ENCODE measurements around the gene SSR3.
"Not testable (repeated sequence)": the region's sequence is repeated elsewhere in the genome, so short reads cannot be mapped to it uniquely, and the experiment has no call there.

The SSR3 gene

DNA sequence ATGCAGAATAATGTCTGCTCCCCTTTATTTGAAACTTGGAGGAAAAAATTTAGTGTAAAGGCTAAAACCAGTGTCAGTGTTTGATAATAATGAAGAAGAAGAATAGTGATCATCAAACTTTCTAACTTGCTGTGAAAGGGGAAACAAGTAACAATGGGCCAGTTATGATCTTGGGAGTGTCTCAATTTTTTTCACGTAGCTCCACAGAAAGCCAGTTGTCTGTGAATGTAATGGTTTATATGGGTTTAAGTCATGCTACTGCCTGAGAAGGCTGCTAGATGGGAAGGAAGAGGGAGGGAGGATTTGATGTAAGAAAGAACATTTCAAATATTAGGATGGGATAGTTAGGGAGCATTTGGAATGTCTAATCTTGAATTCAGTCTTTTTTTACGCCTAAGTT lies 21.1 kb upstream of the SSR3 start:
- no peak for DNase-seq (ENCODE audit: low spot score)

DNA sequence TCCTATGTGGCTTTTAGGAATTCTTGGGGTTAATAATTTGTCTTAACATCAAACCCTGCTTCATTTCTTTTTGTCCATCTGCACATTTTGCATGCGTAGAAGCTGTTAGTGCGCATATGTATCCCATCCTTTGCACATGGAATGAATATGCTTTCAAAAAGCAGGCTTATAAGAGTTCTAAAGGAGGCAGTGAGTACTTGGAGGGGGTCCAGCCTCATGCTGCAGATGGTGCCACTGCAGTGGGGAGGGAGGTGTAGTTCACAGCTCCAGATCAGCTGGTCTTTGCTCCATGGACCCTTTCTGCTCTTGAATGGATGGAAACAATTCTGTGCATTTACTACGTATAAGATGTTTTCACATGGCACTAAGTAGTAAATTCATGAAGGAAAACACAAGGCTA lies 20.7 kb upstream of the SSR3 start:
- DNase-seq (ENCODE audit: low spot score): peak; percentile 30

GRCh38 chr3:156569881-156570280 lies 15.0 kb upstream of the SSR3 start:
- not testable (repeated sequence) for DNase-seq (ENCODE audit: low spot score)

- DNase-seq (ENCODE audit: low spot score): not testable (repeated sequence)
Observed at GRCh38 chr3:156569016-156569415, 14.1 kb upstream of the SSR3 start.

- DNase-seq (ENCODE audit: low spot score): no peak
Observed at GRCh38 chr3:156563900-156564682, 9.2 kb upstream of the SSR3 start.

DNA sequence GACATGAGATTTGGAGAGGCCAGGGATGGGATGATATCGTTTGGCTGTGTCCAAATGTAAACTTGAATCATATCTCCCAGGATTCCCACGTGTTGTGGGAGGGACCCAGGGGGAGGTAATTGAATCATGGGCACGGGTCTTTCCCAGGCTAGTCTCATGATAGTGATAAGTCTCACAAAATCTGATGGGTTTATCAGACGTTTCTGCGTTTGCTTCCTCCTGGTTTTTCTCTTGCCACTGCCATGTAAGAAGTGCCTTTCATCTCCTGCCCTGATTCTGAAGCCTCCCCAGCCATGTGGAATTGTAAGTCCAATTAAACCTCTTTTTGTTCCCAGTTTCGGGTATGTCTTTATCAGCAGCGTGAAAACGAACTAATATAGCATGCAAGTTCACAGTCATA lies 7.6 kb upstream of the SSR3 start:
- DNase-seq (ENCODE audit: low spot score): not testable (repeated sequence)

DNA sequence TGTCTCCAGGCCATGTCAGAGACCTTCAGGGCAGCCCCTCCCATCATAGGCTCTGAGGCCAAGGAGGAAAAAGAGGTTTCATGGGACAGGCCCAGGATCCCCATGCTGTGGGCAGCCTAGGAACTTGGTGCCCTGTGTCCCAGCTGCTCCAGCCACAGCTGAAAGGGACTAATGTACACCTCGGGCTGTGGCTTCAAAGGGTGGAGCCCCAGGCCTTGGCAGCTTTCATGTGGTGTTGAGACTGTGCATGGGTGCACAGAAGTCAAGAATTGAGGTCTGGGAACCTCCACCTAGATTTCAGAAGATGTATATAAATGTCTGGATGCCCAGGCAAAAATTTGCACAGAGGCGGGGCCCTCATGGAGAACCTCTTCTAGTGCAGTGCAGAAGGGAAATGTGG lies 6.6 kb upstream of the SSR3 start:
- DNase-seq (ENCODE audit: low spot score): no peak

DNA sequence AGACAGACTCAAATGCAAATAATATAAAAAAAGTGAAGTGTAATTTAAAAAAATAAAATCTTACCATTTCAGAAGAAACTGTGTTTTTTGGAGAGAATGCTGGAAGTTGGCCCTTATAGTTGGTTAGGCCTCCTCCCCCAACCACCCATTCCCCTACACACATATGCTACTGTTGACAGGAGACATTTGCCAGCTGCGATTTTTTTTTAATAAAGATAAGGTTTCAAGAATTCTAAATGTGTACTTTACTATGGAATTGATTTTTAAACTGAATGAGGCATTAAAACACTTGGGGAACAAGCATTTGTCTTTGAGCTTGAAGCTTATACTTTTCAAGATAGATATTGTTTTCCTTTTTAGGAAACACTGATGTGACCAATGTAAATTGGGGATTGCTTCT lies 4.4 kb upstream of the SSR3 start:
- no peak for DNase-seq (ENCODE audit: low spot score)

GRCh38 chr3:156558389-156558788 lies 3.5 kb upstream of the SSR3 start:
- no peak for DNase-seq (ENCODE audit: low spot score)

DNA sequence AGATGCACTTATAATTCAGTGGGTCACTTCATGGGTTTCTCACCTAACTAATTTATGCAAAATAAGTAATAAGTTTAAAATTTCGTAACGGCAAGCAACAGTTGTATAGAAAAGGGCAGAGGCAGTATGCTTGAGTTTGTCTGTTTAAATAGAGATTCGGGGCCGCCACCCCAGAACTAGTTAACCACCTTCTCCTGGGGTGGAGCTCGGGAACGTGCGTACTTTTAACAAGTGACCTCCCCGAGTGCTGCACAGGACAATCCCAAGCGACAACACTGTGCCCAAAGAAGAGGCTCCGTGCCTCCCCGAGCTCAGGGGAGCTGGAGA lies 439 bp downstream of the SSR3 start:
- no peak for DNase-seq (ENCODE audit: low spot score)

DNA sequence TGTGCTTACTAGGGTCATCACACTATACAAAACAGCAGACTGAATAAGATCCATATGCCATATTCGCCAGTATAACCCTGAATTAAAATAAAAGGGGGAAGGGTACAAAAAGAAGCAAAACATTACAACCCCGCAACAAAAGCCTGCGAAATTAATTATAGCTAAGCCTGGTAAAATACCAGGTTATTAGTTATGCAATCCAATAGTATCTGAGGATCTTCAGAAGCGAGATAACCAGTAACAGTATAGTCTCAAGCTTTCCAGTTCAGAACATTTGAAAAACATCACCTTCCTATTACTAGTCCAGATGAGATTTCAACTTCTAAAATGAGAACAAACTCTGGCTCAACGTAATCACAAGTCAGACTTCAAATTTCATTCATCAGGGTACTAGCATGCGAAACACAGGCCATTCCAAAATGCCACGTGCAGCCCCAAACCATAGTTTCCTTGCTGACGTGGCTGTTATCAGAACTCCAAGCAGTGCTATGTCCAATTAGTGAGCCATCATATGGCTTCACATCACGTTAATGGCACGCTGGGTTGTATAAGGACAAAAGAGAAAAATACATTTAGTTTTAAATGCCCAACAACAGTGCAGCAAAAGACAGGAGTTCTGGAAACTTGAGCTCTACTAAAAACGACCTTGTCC lies 1.1 kb downstream of the SSR3 start:
- DNase-seq (ENCODE audit: low spot score): no peak

GRCh38 chr3:156552973-156553372 lies 1.9 kb downstream of the SSR3 start:
- DNase-seq (ENCODE audit: low spot score): no peak

GRCh38 chr3:156551746-156552145 lies 3.2 kb downstream of the SSR3 start:
- no peak for DNase-seq (ENCODE audit: low spot score)

- no peak for DNase-seq (ENCODE audit: low spot score)
Observed at GRCh38 chr3:156551261-156551660, 3.7 kb downstream of the SSR3 start.

DNA sequence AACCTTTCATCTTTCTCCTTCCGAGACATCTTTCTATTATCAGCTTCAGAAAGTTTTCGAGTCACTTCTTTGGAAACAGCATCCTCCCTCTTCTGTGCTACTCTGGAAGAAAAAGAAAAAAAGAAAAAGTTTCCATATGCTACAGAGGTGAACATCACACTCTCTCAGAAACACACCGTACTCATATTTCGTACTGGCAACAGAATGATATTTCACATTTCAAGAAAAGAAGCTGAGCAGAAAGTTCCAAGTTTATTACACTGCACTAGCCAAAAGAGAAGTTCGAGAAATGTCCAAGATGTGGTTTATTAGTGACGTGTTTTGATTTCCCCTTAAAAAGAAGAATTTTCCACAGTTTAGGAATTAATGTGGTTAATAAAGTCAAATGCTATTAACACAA lies 6.0 kb downstream of the SSR3 start:
- DNase-seq (ENCODE audit: low spot score): no peak

DNA sequence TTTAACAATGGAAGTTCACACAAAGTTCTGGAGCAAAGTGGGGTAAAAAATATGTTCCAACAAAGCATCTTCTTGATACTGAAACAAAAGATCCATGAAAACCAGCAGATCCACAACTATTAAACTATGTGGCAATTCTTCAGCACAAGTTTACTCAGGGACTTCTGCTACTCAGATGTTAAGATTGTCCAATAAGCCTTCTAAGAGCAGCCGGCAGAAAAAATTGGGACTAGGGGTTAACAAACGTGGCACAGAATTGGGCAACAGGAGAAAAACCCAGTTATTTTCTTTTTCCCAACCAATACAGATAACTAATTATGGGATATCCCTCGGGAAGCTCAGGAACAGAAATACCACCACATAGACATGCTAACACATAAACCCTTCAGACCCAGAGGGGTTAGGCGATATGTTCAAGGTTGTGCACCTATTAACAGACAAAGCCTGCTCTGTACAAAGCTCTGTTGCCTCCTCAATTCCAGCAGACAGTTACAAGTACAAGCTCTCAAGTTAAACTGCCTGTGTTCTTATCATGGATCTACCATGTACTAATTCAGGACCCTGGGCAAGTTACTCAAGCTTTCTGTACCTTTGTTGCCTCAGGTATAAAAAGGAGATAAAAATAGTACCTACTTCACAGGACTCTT lies 6.8 kb downstream of the SSR3 start:
- no peak for DNase-seq (ENCODE audit: low spot score)

DNA sequence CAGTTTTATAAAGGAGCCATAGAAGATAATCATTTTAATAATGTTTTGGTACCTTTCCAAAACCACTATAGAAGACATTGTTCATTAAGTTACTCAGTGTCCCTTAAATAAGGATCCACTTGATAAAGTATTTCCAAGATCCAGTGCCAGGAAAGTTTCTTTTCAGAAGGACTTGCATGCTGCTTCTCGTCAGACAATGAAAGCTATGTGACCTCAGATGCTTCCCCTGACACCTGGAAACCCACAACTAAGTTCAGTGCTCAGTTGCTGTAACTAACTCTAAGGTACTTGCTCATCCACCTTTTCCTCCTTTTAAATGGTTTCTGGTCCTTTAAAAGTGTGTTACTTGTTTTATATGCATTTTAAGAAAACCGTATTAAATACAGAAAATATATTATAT lies 7.3 kb downstream of the SSR3 start:
- no peak for DNase-seq (ENCODE audit: low spot score)

GRCh38 chr3:156543043-156543555 lies 11.8 kb downstream of the SSR3 start:
- DNase-seq (ENCODE audit: low spot score): no peak

DNA sequence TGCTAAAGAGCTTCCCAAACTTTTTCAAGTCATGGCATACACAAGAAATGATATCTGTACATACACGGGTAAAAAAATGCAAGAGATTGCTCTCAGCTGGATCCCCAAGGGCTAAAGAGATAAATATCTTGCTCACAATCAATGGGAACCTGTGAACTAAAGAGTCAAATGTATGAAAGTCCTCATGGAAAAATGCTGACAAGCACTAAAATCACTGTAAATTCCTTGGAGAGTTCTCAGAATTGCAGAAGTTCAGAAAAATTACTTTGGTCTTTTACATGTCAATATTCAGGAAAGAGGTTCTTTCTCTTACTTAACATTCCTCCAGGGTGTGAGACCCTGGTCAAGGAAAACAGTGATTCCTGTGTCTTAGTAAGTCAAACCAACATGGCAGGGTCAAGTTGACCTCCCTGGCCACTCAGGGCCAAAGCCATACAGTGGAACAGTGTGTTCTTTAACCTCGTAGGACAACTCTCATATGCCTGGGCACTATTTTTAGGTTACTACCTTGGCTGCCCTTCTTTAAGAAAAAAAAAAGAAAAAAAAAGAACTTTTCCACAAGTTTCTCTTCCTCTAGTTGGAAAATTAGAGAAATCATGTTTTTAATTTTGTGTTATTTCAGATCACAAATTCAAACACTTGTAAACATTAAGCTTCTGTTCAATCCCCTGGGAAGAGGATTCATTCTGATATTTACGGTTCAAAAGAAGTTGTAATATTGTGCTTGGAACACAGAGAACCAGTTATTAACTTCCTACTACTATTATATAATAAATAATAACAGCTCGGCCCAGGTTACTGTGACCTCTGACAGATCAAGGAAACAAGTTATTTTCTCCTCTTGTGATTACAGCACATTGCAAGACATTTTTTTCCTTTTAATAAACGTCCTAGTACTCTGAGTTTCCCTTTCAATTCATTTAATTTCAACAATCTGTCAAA lies 12.5 kb downstream of the SSR3 start:
- no peak for DNase-seq (ENCODE audit: low spot score)

- DNase-seq (ENCODE audit: low spot score): no peak
Observed at GRCh38 chr3:156539802-156540201, 15.1 kb downstream of the SSR3 start.

- DNase-seq (ENCODE audit: low spot score): no peak
Observed at GRCh38 chr3:156539051-156539450, 15.9 kb downstream of the SSR3 start.

Data from pons (tissue), 1 donor.